Activated CD8-positive, alpha-beta T cell treated with anti-CD3 and anti-CD28 coated beads for 36 hours (primary cell): ENCODE measurements around the gene GLB1L2. TPM values are rescaled to one million over a fixed set of nuclear protein-coding genes. Genes with fewer than 3 reads are reported as not detected.

Source experiments
- ATAC-seq: fragments of 200-7000 bp; cut with Tn5 transposase; one replicate; pipeline ENCODE4 v1.10.0; 2021; ENCODE audit warnings: mild to moderate bottlenecking, moderate library complexity
- CTCF ChIA-PET: fragments of 350-600 bp; sonication (Branson Sonifier 250); formaldehyde crosslinking; loops from one replicate; lab custom pipeline; 2021; ENCODE audit warnings: antibody characterized with exemption; lab: Charles Lee
- POLR2A ChIA-PET: fragments of 350-600 bp; sonication (Branson Sonifier 250); formaldehyde crosslinking; loops from one replicate; lab custom pipeline; 2021; ENCODE audit warnings: antibody characterized with exemption; lab: Charles Lee
- DNase-seq: peaks from one replicate; pipeline ENCODE4 v3.0.0-alpha.2; 2020
- H3K27ac Mint-ChIP-seq: one replicate; pipeline ENCODE4 v1.8.0; 2021; ENCODE audit warnings: mild to moderate bottlenecking, mixed read lengths
- H3K27me3 Mint-ChIP-seq: one replicate; pipeline ENCODE4 v1.8.0; 2021; ENCODE audit warnings: mixed read lengths
- H3K36me3 Mint-ChIP-seq: one replicate; pipeline ENCODE4 v1.8.0; 2021; ENCODE audit warnings: low read depth, mixed read lengths
- H3K4me1 Mint-ChIP-seq: one replicate; pipeline ENCODE4 v1.8.0; 2021; ENCODE audit warnings: low read depth, mixed read lengths
- H3K4me3 Mint-ChIP-seq: one replicate; pipeline ENCODE4 v1.8.0; 2021; ENCODE audit warnings: mild to moderate bottlenecking, moderate library complexity, mixed read lengths
- H3K9me3 Mint-ChIP-seq: one replicate; pipeline ENCODE4 v1.8.0; 2021; ENCODE audit warnings: mixed read lengths
- intact Hi-C: fragments of 100-400 bp; cut with micrococcal nuclease; formaldehyde crosslinking; loops from one replicate; pipeline ENCODE4 v1.10.0; 2022
- total RNA-seq, 2 experiments: library from RNA; stranded (reverse); gene quantifications; one replicate each; pipeline ENCODE4 v1.2.3, GENCODE V29; 2021
- TF ChIP-seq, protein P1 (sequence below): fragments of 200-600 bp; IDR thresholded peaks from one replicate; pipeline ENCODE4 v1.8.0; 2022; ENCODE audit warnings: antibody characterized with exemption, mild to moderate bottlenecking

The GLB1L2 gene
- total RNA-seq, 2 experiments from 2014 or later = 4.7 to 6.0 TPM

DNA sequence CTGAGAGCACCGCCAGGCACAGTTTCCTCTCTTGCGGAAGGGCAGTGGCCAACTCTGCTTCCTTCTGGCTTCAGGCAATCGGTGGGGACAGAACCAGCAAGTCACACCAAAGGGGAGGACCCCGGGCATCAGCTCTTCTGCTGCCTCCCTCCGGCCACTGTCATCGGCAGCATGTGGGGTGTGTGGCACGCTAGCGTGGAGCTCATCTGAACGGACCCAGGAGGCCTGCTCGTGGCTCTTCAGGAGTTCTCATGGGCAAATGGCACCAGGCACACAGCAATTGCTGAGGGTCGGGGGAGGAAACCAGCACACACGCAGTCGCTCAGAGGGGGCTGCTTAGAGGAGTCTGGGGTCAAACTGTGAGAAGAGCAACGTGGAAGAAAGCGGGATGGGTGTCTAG, 53.4 kb downstream of the GLB1L2 start:
- no peak overlapping the region for H3K4me3 Mint-ChIP-seq
- no peaks in the 10 kb centered on the region for H3K36me3 Mint-ChIP-seq
- H3K4me1 Mint-ChIP-seq = peaks cover 17% of the 10 kb centered on the region
- ATAC-seq (no peak), DNase-seq (no peak)
- TF ChIP-seq, protein P1, sequence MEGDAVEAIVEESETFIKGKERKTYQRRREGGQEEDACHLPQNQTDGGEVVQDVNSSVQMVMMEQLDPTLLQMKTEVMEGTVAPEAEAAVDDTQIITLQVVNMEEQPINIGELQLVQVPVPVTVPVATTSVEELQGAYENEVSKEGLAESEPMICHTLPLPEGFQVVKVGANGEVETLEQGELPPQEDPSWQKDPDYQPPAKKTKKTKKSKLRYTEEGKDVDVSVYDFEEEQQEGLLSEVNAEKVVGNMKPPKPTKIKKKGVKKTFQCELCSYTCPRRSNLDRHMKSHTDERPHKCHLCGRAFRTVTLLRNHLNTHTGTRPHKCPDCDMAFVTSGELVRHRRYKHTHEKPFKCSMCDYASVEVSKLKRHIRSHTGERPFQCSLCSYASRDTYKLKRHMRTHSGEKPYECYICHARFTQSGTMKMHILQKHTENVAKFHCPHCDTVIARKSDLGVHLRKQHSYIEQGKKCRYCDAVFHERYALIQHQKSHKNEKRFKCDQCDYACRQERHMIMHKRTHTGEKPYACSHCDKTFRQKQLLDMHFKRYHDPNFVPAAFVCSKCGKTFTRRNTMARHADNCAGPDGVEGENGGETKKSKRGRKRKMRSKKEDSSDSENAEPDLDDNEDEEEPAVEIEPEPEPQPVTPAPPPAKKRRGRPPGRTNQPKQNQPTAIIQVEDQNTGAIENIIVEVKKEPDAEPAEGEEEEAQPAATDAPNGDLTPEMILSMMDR = no peak
- no peak overlapping the region for H3K27ac Mint-ChIP-seq
- ChIA-PET POLR2A (no interaction called here), CTCF (interaction anchor here (0.7 kb wide), 1 partner anchor 14 kb away, joined by 3 read pairs; no protein-coding TSS in a partner anchor)
- no peaks in the 10 kb centered on the region for H3K9me3 Mint-ChIP-seq
- peaks cover 27% of the 10 kb centered on the region for H3K27me3 Mint-ChIP-seq
- intact Hi-C loops = no loop called here

DNA sequence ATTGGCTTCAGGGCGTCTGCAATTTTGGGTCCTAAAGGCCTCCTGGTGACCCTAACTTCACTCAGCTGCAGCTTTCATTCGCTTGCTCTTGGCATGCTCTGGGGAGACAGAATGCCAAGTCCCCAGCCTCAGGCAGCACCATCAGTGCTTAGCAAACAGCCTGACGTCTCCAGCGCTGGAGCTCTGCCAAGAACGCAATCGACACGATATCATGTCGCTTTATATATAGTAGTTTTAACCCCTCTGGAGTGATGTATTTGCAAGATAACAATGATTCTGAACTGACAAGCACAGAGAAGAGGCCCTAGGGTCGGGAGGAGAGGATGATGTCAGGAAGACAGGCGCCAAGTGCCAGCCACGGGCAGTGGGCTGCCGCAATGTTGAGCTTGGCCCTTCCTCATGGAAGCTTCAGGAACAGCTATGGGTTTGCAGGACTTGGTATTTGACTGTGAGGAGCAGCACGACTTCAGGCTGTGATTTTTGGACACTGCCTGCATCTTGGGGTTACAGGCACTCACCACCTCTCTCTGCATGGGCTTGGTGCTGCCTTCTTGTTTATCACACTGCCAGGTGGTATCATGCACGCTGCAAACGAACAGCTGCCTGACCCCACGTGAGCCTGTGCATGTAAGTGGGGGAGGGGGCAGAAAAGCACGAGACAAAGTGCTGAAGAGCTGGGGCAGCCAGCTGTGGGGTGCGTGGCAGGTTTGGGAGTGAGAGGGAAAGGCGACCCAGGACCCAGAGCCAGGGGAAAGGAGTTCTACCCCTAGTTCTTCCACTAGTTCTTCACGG, 54.2 kb downstream of the GLB1L2 start:
- POLR2A ChIA-PET = no interaction called here
- Mint-ChIP-seq H3K4me3 (no peak overlapping the region), H3K9me3 (no peaks in the 10 kb centered on the region), H3K27me3 (peaks cover 29% of the 10 kb centered on the region), H3K27ac (no peak overlapping the region), H3K36me3 (no peaks in the 10 kb centered on the region), H3K4me1 (peaks cover 17% of the 10 kb centered on the region)
- no peak for DNase-seq
- no peak for ATAC-seq
- TF ChIP-seq, protein P1 = no peak
- CTCF ChIA-PET = no interaction called here
- intact Hi-C loops = no loop called here

DNA sequence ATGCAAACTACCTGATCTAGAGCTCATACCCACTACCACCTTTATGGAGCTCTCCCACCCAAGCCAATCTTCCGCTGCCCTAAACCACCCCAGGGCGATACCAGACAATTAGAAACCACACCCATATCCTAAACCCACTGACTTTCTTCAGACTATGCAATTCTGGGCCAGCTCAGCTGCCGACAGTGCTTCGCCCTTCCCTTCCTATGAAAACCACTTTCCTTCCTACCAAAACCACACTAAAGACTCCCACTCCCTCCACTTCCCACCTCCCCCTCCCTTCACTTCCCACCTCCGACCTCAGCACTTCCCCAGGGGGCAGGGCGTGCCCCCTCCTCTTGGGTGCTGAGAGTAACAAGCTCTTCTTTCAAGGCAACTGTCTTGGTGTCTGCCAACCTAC, 55.2 kb downstream of the GLB1L2 start:
- H3K4me1 Mint-ChIP-seq = peaks cover 17% of the 10 kb centered on the region
- TF ChIP-seq, protein P1 = no peak
- H3K27ac Mint-ChIP-seq = no peak overlapping the region
- ChIA-PET POLR2A (no interaction called here), CTCF (no interaction called here)
- peaks cover 29% of the 10 kb centered on the region for H3K27me3 Mint-ChIP-seq
- ATAC-seq = no peak
- intact Hi-C loops = no loop called here
- no peak overlapping the region for H3K4me3 Mint-ChIP-seq
- no peaks in the 10 kb centered on the region for H3K9me3 Mint-ChIP-seq
- H3K36me3 Mint-ChIP-seq = no peaks in the 10 kb centered on the region
- DNase-seq = no peak

DNA sequence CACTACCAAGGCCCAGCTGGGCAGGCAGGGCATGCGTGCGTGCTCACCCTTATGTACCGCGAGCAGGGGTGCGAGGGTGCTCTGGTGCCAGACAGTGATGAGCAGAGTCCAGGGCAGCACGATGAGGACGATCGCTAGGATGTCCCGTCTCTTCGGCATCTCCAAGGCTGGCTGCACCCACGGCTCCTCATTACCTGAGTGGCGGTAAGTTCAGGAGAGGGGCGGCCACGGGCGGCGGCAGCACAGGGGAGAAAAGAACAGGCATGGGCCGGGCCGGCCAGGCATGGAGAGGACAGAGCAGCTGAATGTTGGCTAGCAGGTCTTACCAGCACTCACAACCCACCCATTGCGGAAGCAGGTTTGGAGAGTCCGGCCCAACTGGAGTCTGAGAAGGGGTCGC, 55.7 kb downstream of the GLB1L2 start:
- Mint-ChIP-seq H3K27ac (no peak overlapping the region), H3K9me3 (no peaks in the 10 kb centered on the region), H3K36me3 (no peaks in the 10 kb centered on the region), H3K4me1 (peaks cover 17% of the 10 kb centered on the region), H3K27me3 (peaks cover 29% of the 10 kb centered on the region), H3K4me3 (no peak overlapping the region)
- TF ChIP-seq, protein P1 = no peak
- DNase-seq (no peak), ATAC-seq (no peak)
- intact Hi-C loops = no loop called here
- ChIA-PET CTCF (no interaction called here), POLR2A (no interaction called here)

DNA sequence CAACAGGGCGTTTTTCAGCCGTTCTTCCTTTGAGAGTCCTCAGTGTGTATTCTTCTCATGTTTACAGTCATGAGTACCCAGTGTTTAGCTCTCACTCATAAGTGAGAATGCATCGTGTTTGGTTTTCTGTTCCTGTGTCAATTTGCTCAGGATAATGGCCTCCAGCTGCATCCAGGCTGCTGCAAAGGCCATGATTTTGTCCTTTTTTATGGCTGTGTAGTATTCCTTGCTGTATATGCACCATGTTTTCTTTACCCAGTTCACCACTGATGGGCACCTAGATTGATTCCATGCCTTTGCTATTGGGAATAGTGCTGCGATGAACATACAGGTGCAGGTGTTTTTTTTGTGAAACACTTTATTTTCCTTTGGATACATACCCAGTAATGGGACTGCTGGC, 56.8 kb downstream of the GLB1L2 start:
- H3K27me3 Mint-ChIP-seq = peaks cover 29% of the 10 kb centered on the region
- no peak for ATAC-seq
- peaks cover 17% of the 10 kb centered on the region for H3K4me1 Mint-ChIP-seq
- no peaks in the 10 kb centered on the region for H3K9me3 Mint-ChIP-seq
- CTCF ChIA-PET = no interaction called here
- intact Hi-C loops = no loop called here
- no peaks in the 10 kb centered on the region for H3K36me3 Mint-ChIP-seq
- POLR2A ChIA-PET = no interaction called here
- TF ChIP-seq, protein P1 = no peak
- H3K4me3 Mint-ChIP-seq = no peak overlapping the region
- no peak for DNase-seq
- H3K27ac Mint-ChIP-seq = no peak overlapping the region
